GM19324 (cell line): ENCODE measurements around the gene TSC22D1.

Experiments
- ATAC-seq: cut with Tn5 transposase; IDR thresholded peaks from one replicate; pipeline ENCODE4 v1.9.1; 2021; ENCODE audit warnings: mild to moderate bottlenecking, moderate library complexity; ENCODE audit not compliant: unreplicated experiment, low FRiP score

The TSC22D1 gene

GRCh38 chr13:44435142-44435918 is 140.8 kb downstream of the TSC22D1 start:
- no peak for ATAC-seq

DNA sequence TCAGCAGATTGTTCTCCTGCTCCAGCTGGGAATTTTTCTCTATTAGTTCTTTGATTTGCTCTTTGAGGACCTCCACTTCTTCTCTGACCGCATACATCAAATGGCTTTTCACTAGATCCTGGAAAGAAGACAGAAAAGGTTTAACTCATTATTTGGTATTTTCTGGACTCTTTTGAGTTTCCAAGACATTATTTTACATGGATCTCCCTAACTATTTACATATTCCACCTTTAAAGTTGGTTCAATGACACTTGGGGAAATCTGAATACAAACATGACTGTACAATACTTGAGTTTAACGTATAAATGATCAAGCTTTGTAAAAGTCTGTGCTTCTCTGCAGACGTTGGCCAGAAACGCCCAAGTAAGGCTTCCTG is 141.4 kb downstream of the TSC22D1 start:
- no peak for ATAC-seq

DNA sequence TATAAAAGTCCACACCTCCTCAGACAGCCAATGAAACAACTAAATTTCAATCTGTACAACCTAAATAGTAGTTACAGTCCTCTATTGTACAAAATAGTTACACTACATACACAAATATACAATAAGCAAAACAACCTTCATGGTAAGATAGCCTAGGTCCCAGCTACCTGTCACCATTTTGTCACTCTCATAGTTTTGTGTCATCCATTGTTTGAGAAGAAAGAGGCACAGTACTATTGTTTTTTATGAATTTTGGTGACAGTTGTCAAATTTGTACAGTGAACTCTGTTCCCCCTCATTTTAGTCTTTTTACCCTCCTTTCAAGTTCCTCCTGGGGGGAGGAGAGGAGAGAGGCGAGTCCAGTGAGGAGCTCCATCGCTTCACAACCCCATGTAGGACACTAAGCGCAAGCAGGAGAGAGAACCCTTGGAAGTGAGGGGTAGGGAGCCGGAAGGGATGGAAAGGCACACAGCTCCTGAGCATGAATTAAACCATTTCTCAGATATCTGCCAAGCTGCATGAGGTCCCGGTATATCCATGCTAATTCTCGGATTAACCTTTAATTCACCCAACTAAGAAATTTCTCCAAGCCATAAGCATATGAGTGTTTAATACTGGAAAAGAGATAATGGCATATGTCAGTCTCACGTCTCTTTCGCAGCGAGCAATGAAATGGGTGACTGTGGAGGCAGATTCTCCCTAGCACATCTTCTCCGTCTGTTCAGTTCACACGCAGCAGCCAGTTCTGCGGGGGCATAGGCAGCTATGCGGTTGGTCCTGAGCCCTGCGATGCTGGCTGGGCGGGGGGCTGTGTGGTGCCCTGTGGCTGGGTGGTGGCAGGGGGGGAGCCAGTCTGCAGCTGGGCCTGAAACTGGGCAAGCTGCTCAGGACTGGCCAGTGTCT is 142.0 kb downstream of the TSC22D1 start:
- no peak for ATAC-seq

- ATAC-seq: no peak
Observed at GRCh38 chr13:44432650-44433049, 143.5 kb downstream of the TSC22D1 start.

- no peak for ATAC-seq
Observed at GRCh38 chr13:44431150-44431549, 145.0 kb downstream of the TSC22D1 start.

DNA sequence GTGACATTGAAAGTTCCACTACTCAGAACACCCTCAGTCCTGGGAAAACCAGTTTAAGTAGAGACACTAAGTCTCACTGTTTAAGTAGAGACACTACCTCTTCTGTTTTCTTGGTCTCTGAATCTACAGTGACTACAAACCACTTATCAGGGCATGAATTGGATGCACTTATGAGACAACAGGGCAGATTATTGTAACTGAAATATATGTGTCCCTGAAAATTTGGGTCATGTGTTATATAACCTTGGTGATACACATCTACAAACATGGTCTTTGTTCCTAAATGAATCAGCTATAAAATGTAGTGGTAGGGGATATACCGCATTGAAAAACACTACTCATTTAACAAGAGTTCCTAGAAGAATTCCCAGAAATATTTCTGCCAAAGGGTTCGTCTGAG is 146.8 kb downstream of the TSC22D1 start:
- ATAC-seq: no peak

GRCh38 chr13:44426461-44426860 is 149.7 kb downstream of the TSC22D1 start:
- ATAC-seq: no peak

GRCh38 chr13:44425815-44426078 is 150.4 kb downstream of the TSC22D1 start:
- ATAC-seq: no peak

GRCh38 chr13:44425041-44425814 is 150.9 kb downstream of the TSC22D1 start:
- no peak for ATAC-seq

DNA sequence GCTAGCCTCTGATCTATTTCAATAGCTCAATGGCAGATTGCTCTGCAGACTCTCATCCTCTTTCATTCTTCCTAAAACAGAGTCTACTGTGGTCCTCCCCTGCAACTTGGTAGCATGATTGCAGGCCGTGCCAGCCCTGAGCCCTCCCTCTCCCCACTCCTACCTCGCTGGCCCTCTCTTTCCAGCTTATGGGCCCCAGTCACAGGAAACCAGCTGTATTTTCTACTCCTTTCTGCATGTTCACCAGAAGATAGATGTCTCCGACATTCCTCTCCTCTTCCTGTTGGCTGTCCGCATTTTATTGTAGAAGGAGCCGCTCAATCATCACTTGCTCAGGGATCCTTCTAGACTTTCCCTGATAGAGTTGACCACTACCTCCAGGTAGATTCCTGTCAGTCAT is 152.3 kb downstream of the TSC22D1 start:
- no peak for ATAC-seq

GRCh38 chr13:44422755-44423643 is 153.1 kb downstream of the TSC22D1 start:
- ATAC-seq: no peak

- ATAC-seq: no peak
Observed at GRCh38 chr13:44421853-44422525, 154.1 kb downstream of the TSC22D1 start.

GRCh38 chr13:44420376-44421220 is 155.5 kb downstream of the TSC22D1 start:
- ATAC-seq: no peak

GRCh38 chr13:44417876-44418275 is 158.3 kb downstream of the TSC22D1 start:
- no peak for ATAC-seq

- ATAC-seq: no peak
Observed at GRCh38 chr13:44417446-44417845, 158.7 kb downstream of the TSC22D1 start.

DNA sequence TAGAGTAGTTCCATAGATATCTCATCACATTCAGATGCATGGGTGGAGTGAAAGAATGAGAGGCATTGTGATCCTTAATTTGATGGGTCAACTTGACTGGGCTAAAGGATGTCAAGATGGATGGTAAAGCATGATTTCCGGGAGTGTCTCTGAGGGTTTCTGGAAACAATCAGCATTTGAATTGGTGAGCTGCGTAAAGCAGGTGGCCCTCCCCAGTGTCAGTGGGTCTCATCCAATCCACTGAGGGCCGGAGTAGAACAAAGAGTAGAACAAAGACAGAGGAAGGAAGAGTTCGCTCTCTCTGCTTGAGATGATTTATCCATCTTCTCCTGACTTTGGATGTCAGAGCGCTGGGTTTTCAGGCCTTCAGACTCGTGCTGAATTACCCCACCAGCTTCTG is 159.4 kb downstream of the TSC22D1 start:
- no peak for ATAC-seq

GRCh38 chr13:44416301-44416700 is 159.8 kb downstream of the TSC22D1 start:
- ATAC-seq: no peak

- ATAC-seq: no peak
Observed at GRCh38 chr13:44415815-44416214, 160.3 kb downstream of the TSC22D1 start.

GRCh38 chr13:44414716-44415115 is 161.4 kb downstream of the TSC22D1 start:
- ATAC-seq: no peak
